GM12873 (cell line): ENCODE data around the gene GTF2A2.

Source experiments
- CTCF ChIP-seq: IDR thresholded peaks from 2 replicates; pipeline ENCODE4 v1.5.1; 2012; ENCODE audit warnings: low read depth, mild to moderate bottlenecking, moderate library complexity, low read length, control low read depth; ENCODE audit not compliant: insufficient read depth; ENCODE audit errors: missing control alignments

The GTF2A2 gene

DNA sequence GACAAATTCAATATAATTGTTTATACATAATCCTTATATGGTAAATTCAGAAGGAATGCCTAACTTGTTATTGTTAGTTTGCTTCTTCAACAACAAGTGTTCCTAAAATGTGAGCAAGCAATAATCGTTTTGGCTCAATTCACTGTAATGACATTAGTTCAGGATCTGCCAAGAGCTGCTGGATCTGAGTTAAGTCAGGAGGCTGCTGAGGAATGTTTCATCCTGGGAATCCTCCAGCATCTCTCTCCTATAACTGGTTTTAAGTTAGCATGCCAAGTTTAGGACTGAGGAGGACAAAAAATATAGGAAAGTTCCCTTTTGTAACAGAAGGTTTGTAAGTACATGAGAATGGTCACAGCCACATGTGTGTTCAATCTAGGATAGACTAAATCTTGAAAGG lies 4.9 kb upstream of the GTF2A2 start:
- no peak for TF ChIP-seq CTCF

GRCh38 chr15:59659366-59659765 lies 2.1 kb upstream of the GTF2A2 start:
- no peak for TF ChIP-seq CTCF

GRCh38 chr15:59657635-59658125 lies 365 bp upstream of the GTF2A2 start:
- TF ChIP-seq CTCF = no peak

- no peak for TF ChIP-seq CTCF
These were observed 3.3 kb downstream of the GTF2A2 start for GRCh38 chr15:59654046-59654445.

DNA sequence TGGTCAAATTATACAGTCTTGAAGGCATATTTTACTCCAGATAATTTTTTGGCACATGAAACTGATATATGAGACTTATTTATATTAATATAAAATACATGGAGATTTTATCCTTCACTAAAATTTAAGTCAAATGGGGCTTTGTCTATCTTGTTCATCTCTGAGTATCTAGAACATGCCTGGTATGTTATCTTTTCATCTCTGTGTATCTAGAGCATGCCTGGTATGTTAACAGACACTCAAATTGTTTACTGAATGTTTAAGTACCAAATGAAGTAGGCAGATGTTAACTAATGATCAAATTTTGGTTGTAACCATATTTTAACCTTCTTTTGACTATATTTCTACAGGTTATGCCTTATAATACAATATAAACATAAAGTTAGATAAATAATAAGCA lies 7.7 kb downstream of the GTF2A2 start:
- TF ChIP-seq CTCF = no peak

- no peak for TF ChIP-seq CTCF
These were observed 10.2 kb downstream of the GTF2A2 start for GRCh38 chr15:59647085-59647484.

GRCh38 chr15:59646277-59646676 lies 11.0 kb downstream of the GTF2A2 start:
- TF ChIP-seq CTCF = no peak
